ENCODE results near the gene NPDC1.
A peak's percentile ranks its signal among the peaks of the same experiment; 100 is the strongest.

The NPDC1 gene

GRCh38 chr9:137046088-137046787 lies at the start of gene NPDC1:
Gene NPDC1 (minus strand): TSS chr9:137046177. CDS start chr9:137045989, 188 bp downstream.
- peak; percentile 96 to 97 for DNase-seq (ENCODE audit: low read depth in 1 of 2, low spot score in 1 of 2)
- no peak for TF ChIP-seq JUND (IDR thresholded peaks at IDR 0.05; ENCODE audit: low read depth)
- in situ Hi-C loops (cut with HindIII; ENCODE audit: low pct_unique_long_range_greater_than_20kb, low sequenced_read_pairs) = no loop called here

- no peak for DNase-seq (ENCODE audit: low read depth in 1 of 2, low spot score in 1 of 2)
- no peak for TF ChIP-seq JUND (IDR thresholded peaks at IDR 0.05; ENCODE audit: low read depth)
- in situ Hi-C loops (cut with HindIII; ENCODE audit: low pct_unique_long_range_greater_than_20kb, low sequenced_read_pairs) = no loop called here
Measured at GRCh38 chr9:137089232-137089947, 43.4 kb upstream of the NPDC1 start.

- TF ChIP-seq JUND (IDR thresholded peaks at IDR 0.05; ENCODE audit: low read depth) = no peak
- in situ Hi-C loops (cut with HindIII; ENCODE audit: low pct_unique_long_range_greater_than_20kb, low sequenced_read_pairs) = no loop called here
- no peak for DNase-seq (ENCODE audit: low read depth in 1 of 2, low spot score in 1 of 2)
Measured at GRCh38 chr9:137088121-137088520, 42.1 kb upstream of the NPDC1 start.

- no peak for DNase-seq (ENCODE audit: low read depth in 1 of 2, low spot score in 1 of 2)
- in situ Hi-C loops (cut with HindIII; ENCODE audit: low pct_unique_long_range_greater_than_20kb, low sequenced_read_pairs) = no loop called here
- TF ChIP-seq JUND (IDR thresholded peaks at IDR 0.05; ENCODE audit: low read depth) = no peak
Measured at GRCh38 chr9:137087409-137087925, 41.5 kb upstream of the NPDC1 start.

- in situ Hi-C loops (cut with HindIII; ENCODE audit: low pct_unique_long_range_greater_than_20kb, low sequenced_read_pairs) = no loop called here
- peak; percentile 98 to 100 for DNase-seq (ENCODE audit: low read depth in 1 of 2, low spot score in 1 of 2)
- no peak for TF ChIP-seq JUND (IDR thresholded peaks at IDR 0.05; ENCODE audit: low read depth)
Measured at GRCh38 chr9:137086531-137087408, 40.8 kb upstream of the NPDC1 start, which contains the start of gene MAN1B1. Gene MAN1B1 (plus strand): TSS chr9:137086985. CDS start chr9:137087000, 15 bp downstream.

- in situ Hi-C loops (cut with HindIII; ENCODE audit: low pct_unique_long_range_greater_than_20kb, low sequenced_read_pairs) = no loop called here
- TF ChIP-seq JUND (IDR thresholded peaks at IDR 0.05; ENCODE audit: low read depth) = no peak
- peak; percentile 75 to 85 for DNase-seq (ENCODE audit: low read depth in 1 of 2, low spot score in 1 of 2)
Measured at GRCh38 chr9:137085920-137086530, 40.0 kb upstream of the NPDC1 start.

- in situ Hi-C loops (cut with HindIII; ENCODE audit: low pct_unique_long_range_greater_than_20kb, low sequenced_read_pairs) = no loop called here
- TF ChIP-seq JUND (IDR thresholded peaks at IDR 0.05; ENCODE audit: low read depth) = no peak
- no peak for DNase-seq (ENCODE audit: low read depth in 1 of 2, low spot score in 1 of 2)
Measured at GRCh38 chr9:137084526-137084925, 38.5 kb upstream of the NPDC1 start.

GRCh38 chr9:137083394-137084004 lies 37.5 kb upstream of the NPDC1 start:
- in situ Hi-C loops (cut with HindIII; ENCODE audit: low pct_unique_long_range_greater_than_20kb, low sequenced_read_pairs) = no loop called here
- no peak for TF ChIP-seq JUND (IDR thresholded peaks at IDR 0.05; ENCODE audit: low read depth)

GRCh38 chr9:137082925-137083290 lies 36.9 kb upstream of the NPDC1 start:
- no peak for DNase-seq (ENCODE audit: low read depth in 1 of 2, low spot score in 1 of 2)
- in situ Hi-C loops (cut with HindIII; ENCODE audit: low pct_unique_long_range_greater_than_20kb, low sequenced_read_pairs) = no loop called here
- no peak for TF ChIP-seq JUND (IDR thresholded peaks at IDR 0.05; ENCODE audit: low read depth)

More at GRCh38 chr9:137083394-137084004, 37.5 kb upstream of the NPDC1 start:
- no peak for DNase-seq (ENCODE audit: low read depth in 1 of 2, low spot score in 1 of 2)

- no peak for TF ChIP-seq JUND (IDR thresholded peaks at IDR 0.05; ENCODE audit: low read depth)
- DNase-seq (ENCODE audit: low read depth in 1 of 2, low spot score in 1 of 2) = no peak
- in situ Hi-C loops (cut with HindIII; ENCODE audit: low pct_unique_long_range_greater_than_20kb, low sequenced_read_pairs) = no loop called here
Measured at GRCh38 chr9:137082222-137082924, 36.4 kb upstream of the NPDC1 start.
